ENCODE results near the gene XIAP.
"Not testable (repeated sequence)": the region's sequence is repeated elsewhere in the genome, so short reads cannot be mapped to it uniquely, and the experiment has no call there.

Gene XIAP

GRCh38 chrX:123876844-123877243, 17.0 kb downstream of the XIAP start:
- no peak for DNase-seq

GRCh38 chrX:123878252-123878721, 18.4 kb downstream of the XIAP start:
- no peak for DNase-seq

DNA sequence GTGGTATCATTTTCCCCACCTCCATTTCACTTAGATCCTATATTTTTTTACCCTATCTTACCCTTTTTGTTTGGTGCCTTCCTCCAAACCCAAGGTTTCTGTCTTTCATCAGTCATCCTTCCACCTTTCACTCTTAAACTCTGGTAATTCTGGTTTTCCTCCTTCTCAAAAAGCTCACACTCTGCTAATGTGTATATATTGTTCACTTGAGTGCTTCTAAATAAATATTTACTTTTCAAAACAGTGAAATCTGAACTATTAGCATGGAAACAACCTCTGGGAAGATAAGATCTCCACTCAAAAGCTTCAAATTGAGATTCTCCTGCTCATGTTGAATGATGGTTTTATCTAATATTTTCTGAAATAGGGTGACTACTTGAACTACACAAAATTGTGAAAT, 21.5 kb downstream of the XIAP start:
- no peak for DNase-seq

DNA sequence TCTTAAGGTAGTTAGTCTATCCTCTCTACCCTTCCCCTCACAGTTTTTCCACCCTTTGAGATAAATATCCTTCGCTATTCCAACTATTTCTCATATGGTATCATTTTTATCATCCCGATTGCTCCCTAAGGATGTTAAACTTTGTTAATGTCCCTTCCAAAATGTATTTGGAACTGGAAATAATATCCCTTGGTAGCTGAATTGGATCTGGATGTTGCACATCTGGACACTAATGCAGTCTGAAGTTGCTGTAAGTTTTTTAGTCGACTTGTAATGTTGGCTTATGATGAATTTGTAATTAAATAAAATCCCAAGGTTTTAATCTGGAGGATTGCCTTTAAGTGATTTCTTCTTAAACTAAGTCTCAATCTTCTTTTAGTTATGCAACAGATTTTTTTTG, 22.5 kb downstream of the XIAP start:
- DNase-seq, result no peak

- no peak for DNase-seq
These were observed 25.1 kb downstream of the XIAP start for GRCh38 chrX:123884809-123885408.

GRCh38 chrX:123899701-123900100, 39.8 kb downstream of the XIAP start:
- no peak for DNase-seq

- DNase-seq, result not testable (repeated sequence)
These were observed 43.4 kb downstream of the XIAP start for GRCh38 chrX:123903261-123903660.

GRCh38 chrX:123905332-123905731, 45.5 kb downstream of the XIAP start:
- no peak for DNase-seq

DNA sequence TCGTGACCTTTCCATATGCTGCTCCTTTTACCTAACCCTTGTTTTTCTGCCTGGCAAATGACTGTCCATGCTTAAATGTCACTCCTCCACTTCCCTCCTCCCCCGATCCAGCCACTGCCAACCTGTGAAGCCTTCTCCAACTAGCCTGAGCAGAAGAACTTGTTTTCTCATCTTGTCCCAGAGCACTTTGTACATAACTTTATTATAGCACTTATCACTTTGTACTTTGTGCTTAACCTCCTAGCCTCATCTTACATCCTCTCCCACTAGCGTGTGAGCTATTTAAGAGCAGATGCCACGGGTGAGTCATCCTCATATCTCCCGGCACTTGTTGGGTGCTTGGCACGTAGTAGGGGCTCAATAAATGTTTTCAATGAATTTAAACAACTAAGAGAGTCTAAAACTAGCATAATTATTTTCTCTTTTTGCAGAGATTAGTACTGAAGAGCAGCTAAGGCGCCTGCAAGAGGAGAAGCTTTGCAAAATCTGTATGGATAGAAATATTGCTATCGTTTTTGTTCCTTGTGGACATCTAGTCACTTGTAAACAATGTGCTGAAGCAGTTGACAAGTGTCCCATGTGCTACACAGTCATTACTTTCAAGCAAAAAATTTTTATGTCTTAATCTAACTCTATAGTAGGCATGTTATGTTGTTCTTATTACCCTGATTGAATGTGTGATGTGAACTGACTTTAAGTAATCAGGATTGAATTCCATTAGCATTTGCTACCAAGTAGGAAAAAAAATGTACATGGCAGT, 46.9 kb downstream of the XIAP start:
- no peak for DNase-seq

DNA sequence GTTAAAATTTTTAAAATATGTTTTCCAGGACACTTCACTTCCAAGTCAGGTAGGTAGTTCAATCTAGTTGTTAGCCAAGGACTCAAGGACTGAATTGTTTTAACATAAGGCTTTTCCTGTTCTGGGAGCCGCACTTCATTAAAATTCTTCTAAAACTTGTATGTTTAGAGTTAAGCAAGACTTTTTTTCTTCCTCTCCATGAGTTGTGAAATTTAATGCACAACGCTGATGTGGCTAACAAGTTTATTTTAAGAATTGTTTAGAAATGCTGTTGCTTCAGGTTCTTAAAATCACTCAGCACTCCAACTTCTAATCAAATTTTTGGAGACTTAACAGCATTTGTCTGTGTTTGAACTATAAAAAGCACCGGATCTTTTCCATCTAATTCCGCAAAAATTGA, 49.7 kb downstream of the XIAP start:
- no peak for DNase-seq

GRCh38 chrX:123917069-123917468, 57.2 kb downstream of the XIAP start:
- DNase-seq, result no peak

DNA sequence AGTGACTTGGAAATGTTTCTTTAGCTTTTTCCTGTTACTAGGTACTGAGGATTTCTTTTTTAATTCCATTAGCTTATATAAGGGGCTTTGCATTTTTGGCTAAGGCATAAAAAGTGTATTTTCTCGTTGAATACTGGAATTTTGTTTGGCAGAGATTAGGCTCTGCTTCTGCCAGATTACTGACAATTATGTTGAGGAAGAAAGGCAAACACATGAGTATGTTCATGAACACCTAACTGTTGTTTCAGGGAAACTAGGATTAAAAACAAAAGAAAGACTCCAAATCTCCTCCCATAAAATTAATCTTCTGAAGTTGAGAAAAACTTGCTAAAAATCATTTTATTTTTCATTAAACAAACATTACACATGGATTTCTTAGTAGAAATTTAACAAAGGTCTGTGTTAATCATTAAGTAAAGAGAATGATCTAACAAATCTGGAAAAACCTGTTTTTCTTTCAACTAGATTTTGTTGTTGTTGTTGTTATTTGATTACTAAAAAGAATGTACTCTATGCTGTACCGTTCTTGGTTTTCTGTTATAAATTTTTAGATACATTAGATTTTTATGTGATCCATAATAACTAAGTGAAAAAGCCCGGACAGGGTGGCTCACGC, 58.4 kb downstream of the XIAP start:
- DNase-seq, result no peak

- DNase-seq, result no peak
These were observed 60.4 kb downstream of the XIAP start for GRCh38 chrX:123920105-123920785.

DNA sequence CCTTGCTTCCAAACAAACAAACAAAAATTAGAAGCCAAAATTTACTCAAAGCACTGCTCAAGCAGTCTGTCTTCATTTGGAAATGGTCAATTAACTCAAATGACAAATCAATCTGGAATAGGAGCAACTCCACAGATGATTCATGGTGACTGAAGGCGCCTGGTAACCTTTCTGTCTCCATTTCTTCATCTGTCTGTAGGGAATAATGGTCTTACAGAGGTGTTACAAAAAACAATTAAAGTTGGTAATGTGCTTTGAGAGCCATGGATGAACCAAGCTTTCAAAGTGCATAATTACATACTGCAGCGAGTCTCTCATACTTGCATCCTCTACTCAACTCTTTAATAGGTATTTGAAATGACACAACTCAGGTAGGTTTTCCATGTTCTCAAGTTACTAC, 63.4 kb downstream of the XIAP start:
- DNase-seq, result no peak

GRCh38 chrX:123924186-123924585, 64.3 kb downstream of the XIAP start:
- DNase-seq, result no peak

- DNase-seq, result no peak
These were observed 68.0 kb downstream of the XIAP start for GRCh38 chrX:123927845-123928244.

GRCh38 chrX:123932055-123932454, 72.2 kb downstream of the XIAP start:
- not testable (repeated sequence) for DNase-seq

DNA sequence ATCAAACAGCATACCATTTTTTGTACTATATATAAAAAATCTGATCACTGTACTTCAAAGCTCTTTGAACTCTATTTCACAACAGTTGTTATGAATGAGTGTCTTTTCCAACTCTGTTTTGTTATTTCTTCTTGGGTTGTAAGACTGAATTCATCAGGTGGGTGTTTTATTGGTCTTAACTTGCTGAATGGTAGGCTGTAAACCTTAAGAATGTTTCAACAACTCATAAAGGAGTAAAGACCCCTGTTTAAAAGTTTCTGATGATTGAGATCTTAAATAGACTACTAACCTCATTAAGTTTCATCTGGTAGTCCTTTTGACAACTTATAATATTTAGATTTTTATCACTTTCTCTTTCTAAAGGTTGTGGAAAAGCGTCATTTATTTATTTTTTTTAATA, 83.2 kb downstream of the XIAP start:
- DNase-seq, result no peak

GRCh38 chrX:123943488-123943887, 83.6 kb downstream of the XIAP start:
- DNase-seq, result no peak

DNA sequence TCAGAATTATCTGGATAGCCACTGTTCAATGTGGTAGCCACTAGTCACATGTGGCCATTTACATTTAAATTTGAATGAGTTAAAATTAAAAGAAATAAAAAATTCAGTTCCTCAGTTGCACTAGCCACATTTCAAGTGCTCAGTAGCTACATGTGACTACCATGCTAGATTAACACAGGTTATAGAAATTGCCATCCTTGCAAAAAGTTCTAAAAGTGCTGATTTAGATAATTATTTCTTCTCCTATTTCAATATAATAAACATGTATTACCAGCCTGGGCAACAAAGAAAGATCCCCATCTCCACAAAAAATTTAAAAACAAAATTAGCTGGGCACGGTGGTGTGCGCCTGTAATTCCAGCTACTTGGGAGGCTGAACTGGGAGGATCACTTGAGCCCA, 90.0 kb downstream of the XIAP start:
- no peak for DNase-seq

- no peak for DNase-seq
These were observed 99.6 kb downstream of the XIAP start for GRCh38 chrX:123959281-123960063.

DNA sequence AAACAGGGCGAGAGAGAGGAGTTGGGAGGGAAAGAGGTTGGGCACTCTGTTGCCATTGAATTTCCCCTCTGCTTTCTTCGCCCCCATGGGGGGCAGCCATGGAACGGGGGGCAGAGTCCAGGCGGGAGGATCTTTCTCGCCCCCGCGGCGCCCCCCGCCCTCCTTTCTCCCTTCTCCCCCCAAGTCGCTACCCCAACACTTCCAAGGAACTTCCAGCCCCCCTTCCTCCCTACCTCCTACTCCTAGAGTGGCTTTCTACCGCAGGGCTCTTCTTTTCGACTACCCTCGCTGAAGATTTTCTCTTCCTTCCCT, 101.1 kb downstream of the XIAP start:
- DNase-seq, result no peak

Measured in CD4-positive, alpha-beta T cell treated with Interleukin-15 for 1 hour (primary cell).